Liver (tissue), 9 donors: ENCODE measurements around the gene TP53AIP1. TPM values are rescaled to one million over a fixed set of nuclear protein-coding genes. Genes with fewer than 3 reads are reported as not detected.

Experiments
- DNase-seq: peaks from one replicate; pipeline ENCODE4 v3.0.0-alpha.2; 2017; ENCODE audit warnings: low spot score
- H3K27ac ChIP-seq, 2 donors: one replicate each; pipeline ENCODE4 v1.7.0; 2013; ENCODE audit warnings: inconsistent platforms in 2 of 2, low read length in 2 of 2, control low read depth in 1 of 2, low read depth in 1 of 2, mild to moderate bottlenecking in 1 of 2
- H3K27me3 ChIP-seq, 4 donors: one replicate each; pipeline versions ENCODE4 v1.6.1 to v1.7.0; 2013; ENCODE audit warnings: low read length in 3 of 4, inconsistent platforms in 1 of 4, mild to moderate bottlenecking in 1 of 4, moderate library complexity in 1 of 4; ENCODE audit not compliant: control insufficient read depth in 4 of 4, insufficient read depth in 4 of 4
- H3K36me3 ChIP-seq, 4 donors: one replicate each; pipeline versions ENCODE4 v1.6.1 to v1.7.0; 2013; ENCODE audit warnings: low read length in 3 of 4, mild to moderate bottlenecking in 3 of 4, low read depth in 1 of 4, moderate library complexity in 1 of 4; ENCODE audit not compliant: control insufficient read depth in 4 of 4, insufficient read depth in 3 of 4
- H3K4me1 ChIP-seq, 4 donors: one replicate each; pipeline versions ENCODE4 v1.6.1 to v1.7.0; 2013; ENCODE audit warnings: low read length in 3 of 4, mild to moderate bottlenecking in 3 of 4, moderate library complexity in 1 of 4; ENCODE audit not compliant: control insufficient read depth in 4 of 4, insufficient read depth in 4 of 4
- H3K4me3 ChIP-seq, 3 donors: one replicate each; pipeline versions ENCODE4 v1.6.1 to v1.7.0; 2013; ENCODE audit warnings: low read length in 3 of 3, control low read depth in 1 of 3, low read depth in 1 of 3, mild to moderate bottlenecking in 1 of 3
- H3K9ac ChIP-seq, 2 donors: one replicate each; pipeline ENCODE4 v1.7.0; 2013; ENCODE audit warnings: low read length in 2 of 2, mild to moderate bottlenecking in 2 of 2, moderate library complexity in 2 of 2, control low read depth in 1 of 2, low read depth in 1 of 2
- H3K9me3 ChIP-seq, 4 donors: one replicate each; pipeline versions ENCODE4 v1.6.1 to v1.7.0; 2013; ENCODE audit warnings: low read length in 3 of 4; ENCODE audit not compliant: control insufficient read depth in 4 of 4
- CTCF ChIP-seq: fragments of 150-350 bp; IDR thresholded peaks from 2 replicates; pipeline ENCODE4 v1.5.1; 2017; ENCODE audit warnings: improper control_type of control experiment, low read depth, low read length; ENCODE audit not compliant: missing input control
- EGR1 ChIP-seq, 2 donors: IDR thresholded peaks; 2 replicates each; pipeline ENCODE4 v1.6.1; 2016 to 2018; ENCODE audit warnings: antibody characterized with exemption in 2 of 2, low read depth in 2 of 2
- FOXA1 ChIP-seq: IDR thresholded peaks from 2 replicates; pipeline ENCODE4 v1.6.1; 2016; ENCODE audit warnings: antibody characterized with exemption
- FOXA2 ChIP-seq: IDR thresholded peaks from 2 replicates; pipeline ENCODE4 v1.6.1; 2016; ENCODE audit warnings: antibody characterized with exemption
- GABPA ChIP-seq, 2 donors: IDR thresholded peaks in 1 of 2; conservative IDR thresholded peaks in 1 of 2; 2 replicates each; pipeline ENCODE4 v1.6.1; 2016; ENCODE audit warnings: antibody characterized with exemption in 2 of 2, mild to moderate bottlenecking in 1 of 2, moderate library complexity in 1 of 2
- HNF4A ChIP-seq, 2 donors: conservative IDR thresholded peaks; 2 replicates each; pipeline ENCODE4 v1.6.1; 2016; ENCODE audit warnings: antibody characterized with exemption in 2 of 2, mild to moderate bottlenecking in 2 of 2
- HNF4G ChIP-seq: IDR thresholded peaks from 2 replicates; pipeline ENCODE4 v1.6.1; 2016; ENCODE audit warnings: antibody characterized with exemption
- JUND ChIP-seq, 2 donors: IDR thresholded peaks; 2 replicates each; pipeline ENCODE4 v1.6.1; 2016; ENCODE audit warnings: antibody characterized with exemption in 2 of 2
- NR2F2 ChIP-seq: IDR thresholded peaks from 2 replicates; pipeline ENCODE4 v1.6.1; 2016; ENCODE audit warnings: antibody characterized with exemption
- RAD21 ChIP-seq, 2 donors: IDR thresholded peaks; 2 replicates each; pipeline ENCODE4 v1.6.1; 2016; ENCODE audit warnings: antibody characterized with exemption in 2 of 2, mild to moderate bottlenecking in 2 of 2
- REST ChIP-seq: IDR thresholded peaks from 2 replicates; pipeline ENCODE4 v1.6.1; 2016; ENCODE audit warnings: antibody characterized with exemption, mild to moderate bottlenecking
- RXRA ChIP-seq, 2 donors: IDR thresholded peaks; 2 replicates each; pipeline ENCODE4 v1.6.1; 2017 to 2018; ENCODE audit warnings: antibody characterized with exemption in 2 of 2, mild to moderate bottlenecking in 1 of 2
- SP1 ChIP-seq: IDR thresholded peaks from 2 replicates; pipeline ENCODE4 v1.6.1; 2018; ENCODE audit warnings: antibody characterized with exemption, mild to moderate bottlenecking
- TAF1 ChIP-seq: conservative IDR thresholded peaks from 2 replicates; pipeline ENCODE4 v1.6.1; 2016; ENCODE audit warnings: antibody characterized with exemption, mild to moderate bottlenecking
- YY1 ChIP-seq: IDR thresholded peaks from 2 replicates; pipeline ENCODE4 v1.6.1; 2016; ENCODE audit warnings: antibody characterized with exemption, mild to moderate bottlenecking
- WGBS: extraction: QIAGEN DNeasy Blood & Tissue Kit; methylation state at CpG from one replicate; pipeline ENCODE4 v1.1.7; 2013; 5-methylcytosine and 5-hydroxymethylcytosine counted together
- polyA plus RNA-seq, 2 donors: library from polyadenylated mRNA; stranded (reverse) in 1 of 2; unstranded in 1 of 2; fragments of 200-250 nt in 1 of 2; fragments of >200 nt in 1 of 2; fragmentation: Nextera tagmentation in 1 of 2; extraction: Ambion mirVana in 1 of 2; gene quantifications; one replicate each; pipeline versions ENCODE4 v1.2.1 to v1.2.3, GENCODE V29; 2013 to 2015
- total RNA-seq, 2 donors: library from RNA; depleted of rRNA; stranded (reverse); fragments of >200 nt; gene quantifications; one replicate each; pipeline ENCODE4 v1.2.3, GENCODE V29; 2014
- TF ChIP-seq, protein P1 (sequence below): IDR thresholded peaks from 2 replicates; pipeline ENCODE4 v1.6.1; 2016; ENCODE audit warnings: antibody characterized with exemption
- TF ChIP-seq, protein P2 (sequence below): IDR thresholded peaks from 2 replicates; pipeline ENCODE4 v1.6.1; 2016; ENCODE audit warnings: antibody characterized with exemption
- TF ChIP-seq, protein P3 (sequence below): IDR thresholded peaks from 2 replicates; pipeline ENCODE4 v1.6.1; 2016; ENCODE audit warnings: antibody characterized with exemption
- donor health status: healthy.
- donor health status: healthy.
- donor health status: healthy.
- donor health status: healthy.
- donor health status: healthy.

TP53AIP1 gene
- total and polyA plus RNA-seq, 4 donors = 0.08 TPM; not detected in 3

DNA sequence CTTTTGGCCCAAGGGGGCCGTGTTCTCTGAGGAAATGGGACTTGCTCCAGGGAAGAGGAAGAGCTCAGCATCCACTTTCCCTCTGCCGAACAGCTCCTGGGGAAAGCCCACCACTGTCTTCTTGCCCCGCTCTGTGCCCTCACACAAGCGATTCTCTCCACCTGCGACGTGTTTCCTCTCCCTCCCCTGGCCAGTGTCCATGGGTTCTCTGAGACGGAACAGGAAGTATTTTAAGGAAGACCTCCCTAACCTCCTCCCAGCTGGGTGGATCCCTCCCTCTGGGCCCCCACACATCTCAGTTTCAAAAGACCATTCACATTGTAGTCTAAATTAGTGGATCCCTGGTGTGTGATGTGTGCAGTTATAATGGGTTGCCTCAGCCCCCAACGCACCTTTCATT is 1.6 kb downstream of the TP53AIP1 start:
- TF ChIP-seq HNF4G = no peak
- no peak for TF ChIP-seq FOXA2
- no peak for TF ChIP-seq JUND (IDR thresholded peaks at IDR 0.05)
- TF ChIP-seq CTCF = no peak
- TF ChIP-seq RXRA (IDR thresholded peaks at IDR 0.05) = no peak
- TF ChIP-seq SP1 = no peak
- no peak for TF ChIP-seq GABPA (IDR thresholded peaks at IDR 0.05 in 1 of 2, conservative IDR thresholded peaks at IDR 0.05 in 1 of 2)
- TF ChIP-seq NR2F2 = no peak
- no peak for TF ChIP-seq TAF1
- TF ChIP-seq, protein P1, sequence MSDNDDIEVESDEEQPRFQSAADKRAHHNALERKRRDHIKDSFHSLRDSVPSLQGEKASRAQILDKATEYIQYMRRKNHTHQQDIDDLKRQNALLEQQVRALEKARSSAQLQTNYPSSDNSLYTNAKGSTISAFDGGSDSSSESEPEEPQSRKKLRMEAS = no peak
- TF ChIP-seq EGR1 (IDR thresholded peaks at IDR 0.05; ENCODE audit: low read depth in 2 of 2) = no peak
- TF ChIP-seq HNF4A (conservative IDR thresholded peaks at IDR 0.05) = no peak
- TF ChIP-seq YY1 = no peak
- TF ChIP-seq, protein P2, sequence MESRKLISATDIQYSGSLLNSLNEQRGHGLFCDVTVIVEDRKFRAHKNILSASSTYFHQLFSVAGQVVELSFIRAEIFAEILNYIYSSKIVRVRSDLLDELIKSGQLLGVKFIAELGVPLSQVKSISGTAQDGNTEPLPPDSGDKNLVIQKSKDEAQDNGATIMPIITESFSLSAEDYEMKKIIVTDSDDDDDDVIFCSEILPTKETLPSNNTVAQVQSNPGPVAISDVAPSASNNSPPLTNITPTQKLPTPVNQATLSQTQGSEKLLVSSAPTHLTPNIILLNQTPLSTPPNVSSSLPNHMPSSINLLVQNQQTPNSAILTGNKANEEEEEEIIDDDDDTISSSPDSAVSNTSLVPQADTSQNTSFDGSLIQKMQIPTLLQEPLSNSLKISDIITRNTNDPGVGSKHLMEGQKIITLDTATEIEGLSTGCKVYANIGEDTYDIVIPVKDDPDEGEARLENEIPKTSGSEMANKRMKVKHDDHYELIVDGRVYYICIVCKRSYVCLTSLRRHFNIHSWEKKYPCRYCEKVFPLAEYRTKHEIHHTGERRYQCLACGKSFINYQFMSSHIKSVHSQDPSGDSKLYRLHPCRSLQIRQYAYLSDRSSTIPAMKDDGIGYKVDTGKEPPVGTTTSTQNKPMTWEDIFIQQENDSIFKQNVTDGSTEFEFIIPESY = no peak
- TF ChIP-seq RAD21 (IDR thresholded peaks at IDR 0.05) = no peak
- TF ChIP-seq REST = no peak
- no peak overlapping the region for H3K27ac ChIP-seq
- no peaks in the 10 kb centered on the region for H3K9me3 ChIP-seq
- no peak overlapping the region for H3K4me3 ChIP-seq
- 77% methylated on average over 8 of the region's 8 CpGs for WGBS
- no peaks in the 10 kb centered on the region for H3K27me3 ChIP-seq
- H3K36me3 ChIP-seq = no peaks in the 10 kb centered on the region
- no peaks in the 10 kb centered on the region for H3K4me1 ChIP-seq
- DNase-seq = no peak
- H3K9ac ChIP-seq = no peak overlapping the region

- WGBS = 89% methylated on average over 15 of the region's 15 CpGs
- Histone ChIP-seq H3K9ac (no peak overlapping the region), H3K36me3 (no peaks in the 10 kb centered on the region), H3K4me3 (no peak overlapping the region), H3K27me3 (no peaks in the 10 kb centered on the region), H3K27ac (no peak overlapping the region), H3K4me1 (no peaks in the 10 kb centered on the region), H3K9me3 (no peaks in the 10 kb centered on the region)
- no peak for DNase-seq
- TF ChIP-seq RXRA (IDR thresholded peaks at IDR 0.05) = no peak
- no peak for TF ChIP-seq SP1
- TF ChIP-seq, protein P1 = no peak
- TF ChIP-seq REST = no peak
- TF ChIP-seq, protein P3, sequence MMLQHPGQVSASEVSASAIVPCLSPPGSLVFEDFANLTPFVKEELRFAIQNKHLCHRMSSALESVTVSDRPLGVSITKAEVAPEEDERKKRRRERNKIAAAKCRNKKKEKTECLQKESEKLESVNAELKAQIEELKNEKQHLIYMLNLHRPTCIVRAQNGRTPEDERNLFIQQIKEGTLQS = no peak
- TF ChIP-seq TAF1 = no peak
- TF ChIP-seq FOXA1 = no peak
- no peak for TF ChIP-seq NR2F2
- no peak for TF ChIP-seq RAD21 (IDR thresholded peaks at IDR 0.05)
- no peak for TF ChIP-seq FOXA2
- no peak for TF ChIP-seq HNF4G
- no peak for TF ChIP-seq GABPA (IDR thresholded peaks at IDR 0.05 in 1 of 2, conservative IDR thresholded peaks at IDR 0.05 in 1 of 2)
- no peak for TF ChIP-seq CTCF
These were observed 2.1 kb downstream of the TP53AIP1 start for GRCh38 chr11:128940603-128941002.
